Hepatocyte (in vitro differentiated cells): ENCODE results near the gene ANK2. TPM values are rescaled to one million over a fixed set of nuclear protein-coding genes. Genes with fewer than 3 reads are reported as not detected.

ENCODE experiments used
- DNase-seq: peaks from one replicate; pipeline ENCODE4 v3.0.0-alpha.2; 2016; ENCODE audit warnings: low spot score
- H2AFZ ChIP-seq: fragments of 200-600 bp; sonication (generic); 2 replicates; pipeline ENCODE4 v1.6.0; 2016; ENCODE audit warnings: antibody characterized with exemption, mild to moderate bottlenecking
- H3K27ac ChIP-seq: fragments of 200-600 bp; sonication (generic); 2 replicates; pipeline ENCODE4 v1.5.1; 2016; ENCODE audit warnings: mild to moderate bottlenecking
- H3K27me3 ChIP-seq: fragments of 200-600 bp; sonication (generic); 2 replicates; pipeline ENCODE4 v1.6.1; 2016
- H3K36me3 ChIP-seq: fragments of 200-600 bp; sonication (generic); replicated peaks from 2 replicates; pipeline ENCODE4 v1.5.1; 2016; ENCODE audit warnings: low read depth; ENCODE audit not compliant: insufficient read depth
- H3K4me1 ChIP-seq: fragments of 200-600 bp; sonication (generic); 2 replicates; pipeline ENCODE4 v1.5.1; 2016; ENCODE audit warnings: mild to moderate bottlenecking, moderate library complexity; ENCODE audit not compliant: insufficient read depth
- H3K4me2 ChIP-seq: fragments of 200-600 bp; sonication (generic); 2 replicates; pipeline ENCODE4 v1.6.0; 2016
- H3K4me3 ChIP-seq: fragments of 200-600 bp; sonication (generic); 2 replicates; pipeline ENCODE4 v1.5.1; 2016; ENCODE audit warnings: mild to moderate bottlenecking
- H3K79me2 ChIP-seq: fragments of 200-600 bp; sonication (generic); 2 replicates; pipeline ENCODE4 v1.6.0; 2017; ENCODE audit warnings: mild to moderate bottlenecking
- H3K9me2 ChIP-seq: fragments of 200-600 bp; sonication (generic); replicated peaks from 2 replicates; pipeline ENCODE4 v1.6.0; 2017; ENCODE audit warnings: mild to moderate bottlenecking; ENCODE audit not compliant: insufficient read depth
- H3K9me3 ChIP-seq: fragments of 200-600 bp; sonication (generic); 2 replicates; pipeline ENCODE4 v1.5.1; 2016; ENCODE audit warnings: low read depth, mild to moderate bottlenecking
- H4K20me1 ChIP-seq: fragments of 200-600 bp; sonication (generic); 2 replicates; pipeline ENCODE4 v1.6.0; 2016; ENCODE audit warnings: mild to moderate bottlenecking; ENCODE audit not compliant: insufficient read depth, poor library complexity, severe bottlenecking
- EZH2 ChIP-seq: fragments of 200-600 bp; sonication (generic); IDR thresholded peaks from 2 replicates; pipeline ENCODE4 v1.6.1; 2016; ENCODE audit warnings: antibody characterized with exemption, mild to moderate bottlenecking, borderline replicate concordance
- EZH2phosphoT487 ChIP-seq: fragments of 200-600 bp; sonication (generic); IDR thresholded peaks from one replicate; pipeline ENCODE4 v1.6.1; 2018; ENCODE audit warnings: antibody characterized with exemption, mild to moderate bottlenecking, low read depth, moderate library complexity; ENCODE audit not compliant: unreplicated experiment, severe bottlenecking
- WGBS: methylation state at CpG from one replicate; pipeline ENCODE4 v1.1.6; 2016; ENCODE audit warnings: low lambda C conversion rate; ENCODE audit errors: missing lambda C conversion rate; 5-methylcytosine and 5-hydroxymethylcytosine counted together
- polyA plus RNA-seq: library from polyadenylated mRNA; unstranded; fragments of >200 nt; fragmentation: Nextera tagmentation; extraction: Ambion mirVana; gene quantifications from 2 replicates; pipeline ENCODE4 v1.2.1, GENCODE V29; 2016
- total RNA-seq: library from RNA; depleted of rRNA; stranded (reverse); fragments of >200 nt; gene quantifications from 2 replicates; pipeline ENCODE4 v1.2.3, GENCODE V29; 2014
- TF ChIP-seq, protein P1 (sequence below): fragments of 200-600 bp; sonication (generic); IDR thresholded peaks from 2 replicates; pipeline ENCODE4 v1.5.1; 2016; ENCODE audit warnings: antibody characterized with exemption, mild to moderate bottlenecking; ENCODE audit not compliant: poor library complexity

The ANK2 gene
- total and polyA plus RNA-seq, 2 experiments from 2014 or later = 3.6 to 17.5 TPM

DNA sequence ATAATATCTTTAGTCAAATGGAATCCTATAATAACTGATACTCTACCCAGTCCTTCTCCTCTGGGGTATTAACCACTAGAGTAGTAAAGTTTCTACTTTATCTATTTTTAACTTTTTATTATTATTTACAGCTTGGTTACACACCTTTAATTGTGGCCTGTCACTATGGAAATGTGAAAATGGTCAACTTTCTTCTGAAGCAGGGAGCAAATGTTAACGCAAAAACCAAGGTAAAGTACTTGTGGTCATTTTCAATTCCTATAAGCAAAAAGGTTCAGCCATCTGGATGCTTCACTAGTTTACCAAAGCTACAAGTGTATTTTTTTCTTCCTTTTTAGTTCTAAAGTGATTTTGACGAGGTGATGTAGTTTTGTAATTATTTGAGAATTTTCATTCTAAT, 238.8 kb downstream of the ANK2 start:
- DNase-seq = no peak
- Histone ChIP-seq H3K27ac (no peak overlapping the region), H3K79me2 (no peaks in the 10 kb centered on the region), H3K27me3 (no peaks in the 10 kb centered on the region), H3K4me3 (no peak overlapping the region), H3K4me2 (no peak overlapping the region), H3K4me1 (peaks cover 8% of the 10 kb centered on the region), H3K36me3 (no peaks in the 10 kb centered on the region), H3K9me3 (no peaks in the 10 kb centered on the region), H4K20me1 (no peaks in the 10 kb centered on the region), H3K9me2 (no peaks in the 10 kb centered on the region), H2AFZ (no peak overlapping the region)
- TF ChIP-seq, protein P1, sequence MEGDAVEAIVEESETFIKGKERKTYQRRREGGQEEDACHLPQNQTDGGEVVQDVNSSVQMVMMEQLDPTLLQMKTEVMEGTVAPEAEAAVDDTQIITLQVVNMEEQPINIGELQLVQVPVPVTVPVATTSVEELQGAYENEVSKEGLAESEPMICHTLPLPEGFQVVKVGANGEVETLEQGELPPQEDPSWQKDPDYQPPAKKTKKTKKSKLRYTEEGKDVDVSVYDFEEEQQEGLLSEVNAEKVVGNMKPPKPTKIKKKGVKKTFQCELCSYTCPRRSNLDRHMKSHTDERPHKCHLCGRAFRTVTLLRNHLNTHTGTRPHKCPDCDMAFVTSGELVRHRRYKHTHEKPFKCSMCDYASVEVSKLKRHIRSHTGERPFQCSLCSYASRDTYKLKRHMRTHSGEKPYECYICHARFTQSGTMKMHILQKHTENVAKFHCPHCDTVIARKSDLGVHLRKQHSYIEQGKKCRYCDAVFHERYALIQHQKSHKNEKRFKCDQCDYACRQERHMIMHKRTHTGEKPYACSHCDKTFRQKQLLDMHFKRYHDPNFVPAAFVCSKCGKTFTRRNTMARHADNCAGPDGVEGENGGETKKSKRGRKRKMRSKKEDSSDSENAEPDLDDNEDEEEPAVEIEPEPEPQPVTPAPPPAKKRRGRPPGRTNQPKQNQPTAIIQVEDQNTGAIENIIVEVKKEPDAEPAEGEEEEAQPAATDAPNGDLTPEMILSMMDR = no peak
- TF ChIP-seq EZH2phosphoT487 (no peak), EZH2 (no peak)
- WGBS = 93% methylated on average over 2 of the region's 2 CpGs

DNA sequence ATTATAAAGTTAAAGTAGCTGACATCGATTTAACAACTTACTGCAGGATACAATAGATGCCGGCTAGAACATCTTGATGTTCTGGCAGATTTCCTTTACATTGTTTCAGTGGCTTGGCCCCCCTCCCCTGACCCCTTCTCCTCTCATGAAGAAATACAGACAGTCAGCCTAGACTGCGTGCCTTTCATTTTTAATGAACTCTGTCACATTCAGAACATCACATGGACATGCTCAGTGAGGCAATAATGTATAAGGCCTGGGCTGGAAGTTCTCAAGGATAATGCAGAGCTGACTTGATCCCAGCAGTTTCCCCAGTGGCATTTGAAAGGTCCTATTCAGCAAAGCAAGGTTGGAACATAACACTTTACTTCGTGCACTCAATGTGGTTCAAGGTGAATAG, 239.2 kb downstream of the ANK2 start:
- Histone ChIP-seq H3K27me3 (no peaks in the 10 kb centered on the region), H3K9me3 (no peaks in the 10 kb centered on the region), H3K27ac (no peak overlapping the region), H3K9me2 (no peaks in the 10 kb centered on the region), H3K36me3 (no peaks in the 10 kb centered on the region), H2AFZ (no peak overlapping the region), H4K20me1 (no peaks in the 10 kb centered on the region), H3K4me2 (no peak overlapping the region), H3K4me1 (peaks cover 8% of the 10 kb centered on the region), H3K79me2 (no peaks in the 10 kb centered on the region), H3K4me3 (no peak overlapping the region)
- TF ChIP-seq EZH2phosphoT487 = no peak
- TF ChIP-seq, protein P1 = no peak
- no peak for TF ChIP-seq EZH2
- 93% methylated on average over 4 of the region's 4 CpGs for WGBS
- DNase-seq = no peak

DNA sequence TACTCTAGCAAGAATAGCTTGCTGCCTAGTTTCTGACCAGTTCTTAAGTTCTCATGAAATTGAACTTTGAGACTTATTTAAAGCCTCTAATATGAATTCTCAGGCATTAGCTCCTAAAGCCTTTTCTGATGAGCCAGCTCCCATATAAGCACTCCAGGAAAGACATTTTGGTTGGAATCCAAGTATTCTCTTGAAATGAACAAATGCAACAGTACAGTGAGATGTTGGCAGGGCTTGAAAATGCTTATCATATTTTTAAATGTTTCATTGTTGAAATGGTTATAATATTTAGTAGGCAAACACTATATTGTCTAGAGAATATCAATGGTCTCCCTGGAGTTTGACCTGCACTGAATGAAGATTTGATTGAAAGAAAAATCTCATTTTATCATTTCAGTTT, 240.3 kb downstream of the ANK2 start:
- H3K9me2 ChIP-seq = no peaks in the 10 kb centered on the region
- H3K4me3 ChIP-seq = no peak overlapping the region
- no peak overlapping the region for H3K4me2 ChIP-seq
- no peaks in the 10 kb centered on the region for H3K36me3 ChIP-seq
- no peak overlapping the region for H3K27ac ChIP-seq
- peaks cover 8% of the 10 kb centered on the region for H3K4me1 ChIP-seq
- no peak overlapping the region for H2AFZ ChIP-seq
- H3K79me2 ChIP-seq = no peaks in the 10 kb centered on the region
- H3K9me3 ChIP-seq = no peaks in the 10 kb centered on the region
- H3K27me3 ChIP-seq = no peaks in the 10 kb centered on the region
- no peaks in the 10 kb centered on the region for H4K20me1 ChIP-seq
- DNase-seq = no peak
- TF ChIP-seq EZH2phosphoT487 (no peak), EZH2 (no peak)
- TF ChIP-seq, protein P1 = no peak

DNA sequence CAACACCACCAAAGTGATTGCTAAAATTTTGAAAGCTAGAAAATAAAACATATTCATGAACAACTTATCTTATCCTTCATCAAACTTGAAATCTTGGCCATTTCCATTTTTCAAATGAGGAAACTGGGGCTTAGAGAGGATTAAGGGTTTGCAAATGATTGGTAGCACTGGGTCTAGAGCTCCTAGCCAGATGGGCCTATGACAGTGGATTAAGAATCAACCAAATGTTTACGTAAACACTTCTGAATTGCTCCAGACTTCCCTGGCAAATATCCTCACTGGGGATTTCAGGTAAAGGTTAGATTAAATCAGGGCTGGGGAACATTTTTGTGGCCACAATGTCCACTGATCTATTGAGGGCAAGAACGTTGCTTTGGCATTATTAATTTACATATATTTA, 241.2 kb downstream of the ANK2 start:
- Histone ChIP-seq H3K27ac (no peak overlapping the region), H3K27me3 (no peaks in the 10 kb centered on the region), H4K20me1 (no peaks in the 10 kb centered on the region), H3K36me3 (no peaks in the 10 kb centered on the region), H3K9me3 (no peaks in the 10 kb centered on the region), H2AFZ (no peak overlapping the region), H3K4me2 (no peak overlapping the region), H3K79me2 (no peaks in the 10 kb centered on the region), H3K4me3 (no peak overlapping the region), H3K4me1 (peaks cover 8% of the 10 kb centered on the region), H3K9me2 (no peaks in the 10 kb centered on the region)
- no peak for DNase-seq
- TF ChIP-seq EZH2phosphoT487 (no peak), EZH2 (no peak)
- TF ChIP-seq, protein P1 = no peak
- WGBS = 48% methylated on average over 2 of the region's 2 CpGs
